Activated CD4-positive, alpha-beta T cell treated with anti-CD3 and anti-CD28 coated beads, Interleukin-2, amount 10 ng/mL, durations not matched to agents 24 days and 14 days (primary cell): ENCODE data around the gene LNX2. TPM values are rescaled to one million over a fixed set of nuclear protein-coding genes. Genes with fewer than 3 reads are reported as not detected.

Source experiments
- DNase-seq: peaks from one replicate; pipeline ENCODE4 v3.0.0; 2022
- H3K27ac Mint-ChIP-seq: one replicate; pipeline ENCODE4 v1.8.0; 2022; ENCODE audit warnings: mild to moderate bottlenecking, mixed read lengths
- H3K27me3 Mint-ChIP-seq: one replicate; pipeline ENCODE4 v1.8.0; 2022; ENCODE audit warnings: mixed read lengths
- H3K36me3 Mint-ChIP-seq: one replicate; pipeline ENCODE4 v1.8.0; 2022; ENCODE audit warnings: low read depth, mild to moderate bottlenecking, mixed read lengths
- H3K4me1 Mint-ChIP-seq: one replicate; pipeline ENCODE4 v1.8.0; 2021; ENCODE audit warnings: mixed read lengths
- H3K4me3 Mint-ChIP-seq: one replicate; pipeline ENCODE4 v1.8.0; 2022; ENCODE audit warnings: mild to moderate bottlenecking, moderate library complexity, mixed read lengths
- H3K9me3 Mint-ChIP-seq: one replicate; pipeline ENCODE4 v1.8.0; 2021; ENCODE audit warnings: mixed read lengths
- intact Hi-C: fragments of 100-400 bp; cut with micrococcal nuclease; formaldehyde crosslinking; loops from one replicate; pipeline ENCODE4 v1.15.1; 2023
- total RNA-seq: library from RNA; stranded (reverse); gene quantifications from 2 replicates; pipeline ENCODE4 v1.2.3, GENCODE V29; 2022

Gene LNX2
- total RNA-seq, 1 donor from 2014 or later = 4.1 TPM

DNA sequence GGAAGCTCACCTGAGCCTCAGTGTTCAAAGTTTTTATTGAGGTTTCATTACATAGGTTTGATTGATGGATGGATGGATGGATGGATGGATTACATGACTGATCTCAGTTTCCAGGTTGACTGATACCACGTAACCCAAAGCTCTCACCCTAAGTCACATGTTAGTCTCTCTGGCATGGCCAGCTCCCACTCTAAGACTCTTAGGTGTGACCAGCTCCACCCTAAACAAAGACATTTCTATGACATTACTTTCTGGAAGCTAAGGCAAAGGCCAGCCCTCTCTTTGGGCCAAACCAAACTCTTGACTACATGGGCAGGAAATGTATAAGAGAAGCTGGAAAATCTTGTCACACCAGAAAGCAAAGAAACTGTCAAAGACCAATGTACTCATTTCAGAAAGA is 30.0 kb upstream of the LNX2 start:
- Mint-ChIP-seq H3K9me3 (peaks cover 14% of the 10 kb centered on the region), H3K4me3 (no peak overlapping the region), H3K36me3 (peaks cover 57% of the 10 kb centered on the region), H3K4me1 (peaks cover 2% of the 10 kb centered on the region), H3K27ac (no peak overlapping the region), H3K27me3 (no peaks in the 10 kb centered on the region)
- intact Hi-C loops = no loop called here
- no peak for DNase-seq

- Mint-ChIP-seq H3K27me3 (no peaks in the 10 kb centered on the region), H3K4me1 (peaks cover 5% of the 10 kb centered on the region), H3K27ac (no peak overlapping the region), H3K9me3 (peaks cover 3% of the 10 kb centered on the region), H3K36me3 (peaks cover 37% of the 10 kb centered on the region), H3K4me3 (no peak overlapping the region)
- intact Hi-C loops = no loop called here
- DNase-seq = no peak
Measured at GRCh38 chr13:27644302-27644701, 24.0 kb upstream of the LNX2 start.

GRCh38 chr13:27643334-27644132 is 23.2 kb upstream of the LNX2 start:
- no peaks in the 10 kb centered on the region for H3K27me3 Mint-ChIP-seq
- intact Hi-C loops = no loop called here

DNA sequence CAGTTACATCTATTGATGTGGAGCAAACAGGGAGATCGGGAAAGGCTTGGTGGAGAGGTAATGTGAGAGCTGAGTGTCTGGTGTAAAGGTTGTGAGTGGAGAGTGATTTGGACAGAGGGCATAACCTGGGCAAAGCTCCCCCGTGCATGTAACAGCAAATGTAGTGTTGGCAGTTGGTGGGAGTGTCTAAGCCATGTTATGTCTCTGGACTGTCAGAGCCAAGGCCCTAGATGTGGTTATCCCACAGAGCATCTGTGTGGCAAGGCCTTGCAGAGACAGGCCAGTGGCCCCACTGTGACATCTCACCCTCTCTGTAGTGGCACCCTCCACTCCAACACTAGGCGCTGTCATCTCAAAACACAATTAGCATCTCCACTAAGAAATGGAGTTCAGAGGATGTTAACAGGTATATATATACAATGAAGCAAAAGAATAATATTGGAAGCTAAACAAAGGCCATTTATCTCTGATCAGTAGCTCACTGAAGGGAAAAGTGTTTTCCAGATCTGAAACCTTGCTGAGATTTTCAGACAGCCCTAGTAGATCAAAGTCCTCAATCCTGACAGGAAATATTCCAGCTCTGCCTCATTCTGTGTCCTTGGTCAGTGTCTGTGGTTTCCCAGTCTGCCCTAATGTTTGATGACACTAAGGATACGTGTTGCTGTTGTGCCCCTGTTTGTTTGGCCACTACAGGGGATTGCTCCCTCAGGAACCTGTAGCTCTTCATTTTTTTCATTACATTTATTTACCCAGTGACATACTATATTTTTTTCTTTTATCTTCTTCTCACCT is 21.6 kb upstream of the LNX2 start:
- intact Hi-C loops = no loop called here
- H3K27ac Mint-ChIP-seq = no peak overlapping the region
- H3K27me3 Mint-ChIP-seq = no peaks in the 10 kb centered on the region

More at GRCh38 chr13:27643334-27644132, 23.2 kb upstream of the LNX2 start:
- Mint-ChIP-seq H3K4me1 (peaks cover 8% of the 10 kb centered on the region), H3K4me3 (no peak overlapping the region), H3K27ac (no peak overlapping the region), H3K9me3 (peaks cover 3% of the 10 kb centered on the region), H3K36me3 (peaks cover 30% of the 10 kb centered on the region)
- DNase-seq = no peak

GRCh38 chr13:27639186-27639585 is 18.9 kb upstream of the LNX2 start:
- Mint-ChIP-seq H3K27ac (peak overlapping the region; percentile 12), H3K27me3 (no peaks in the 10 kb centered on the region), H3K36me3 (peaks cover 10% of the 10 kb centered on the region), H3K9me3 (no peaks in the 10 kb centered on the region), H3K4me1 (peaks cover 23% of the 10 kb centered on the region), H3K4me3 (no peak overlapping the region)
- DNase-seq = no peak
- intact Hi-C loops = no loop called here

More for the DNA sequence above, 21.6 kb upstream of the LNX2 start:
- Mint-ChIP-seq H3K4me3 (no peak overlapping the region), H3K36me3 (peaks cover 23% of the 10 kb centered on the region), H3K4me1 (peaks cover 18% of the 10 kb centered on the region), H3K9me3 (peaks cover 3% of the 10 kb centered on the region)
- peak; percentile 50 for DNase-seq

DNA sequence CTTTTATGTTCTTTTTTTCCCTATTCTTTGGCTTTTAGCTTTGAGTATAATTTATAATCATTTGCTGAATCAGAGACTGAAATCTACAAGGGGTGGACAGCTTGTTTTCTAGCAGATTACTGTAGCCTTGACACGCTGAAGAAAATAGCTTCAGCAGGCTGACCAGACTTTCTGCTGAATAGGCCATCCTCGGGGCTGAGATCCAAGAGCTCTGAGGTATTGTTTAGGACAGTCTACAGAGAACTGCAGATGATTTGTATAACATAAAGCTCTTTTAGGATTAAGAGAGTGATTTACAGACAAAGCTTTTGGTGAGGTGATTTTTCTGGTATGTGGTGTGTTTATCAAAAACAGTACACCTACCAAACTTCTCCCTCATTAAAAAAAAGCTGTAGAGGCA is 18.2 kb upstream of the LNX2 start:
- H3K4me3 Mint-ChIP-seq = no peak overlapping the region
- H3K27me3 Mint-ChIP-seq = no peaks in the 10 kb centered on the region
- no peaks in the 10 kb centered on the region for H3K9me3 Mint-ChIP-seq
- H3K27ac Mint-ChIP-seq = no peak overlapping the region
- H3K36me3 Mint-ChIP-seq = peaks cover 10% of the 10 kb centered on the region
- intact Hi-C loops = no loop called here
- DNase-seq = peak; percentile 11
- peaks cover 26% of the 10 kb centered on the region for H3K4me1 Mint-ChIP-seq

DNA sequence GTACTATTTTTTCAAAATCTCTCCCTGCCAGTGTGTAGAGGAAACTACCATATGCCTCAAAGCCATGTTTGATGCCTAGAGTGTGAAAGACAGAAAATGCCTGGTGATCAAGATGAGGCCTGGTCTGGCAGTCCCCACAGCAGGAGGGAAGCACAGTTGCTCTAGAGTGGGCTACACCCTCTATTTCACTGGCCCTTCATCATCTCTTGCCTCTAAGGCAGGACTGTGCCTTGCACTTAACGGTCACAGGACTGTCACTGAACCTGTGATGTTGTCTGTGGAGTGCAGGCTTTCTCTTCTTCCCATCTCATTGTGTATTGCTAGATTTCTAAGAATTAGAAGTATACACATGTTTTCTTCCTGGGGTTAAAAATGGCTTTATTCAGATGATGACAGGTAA is 17.7 kb upstream of the LNX2 start:
- Mint-ChIP-seq H3K27me3 (no peaks in the 10 kb centered on the region), H3K36me3 (peaks cover 12% of the 10 kb centered on the region), H3K9me3 (no peaks in the 10 kb centered on the region), H3K27ac (no peak overlapping the region), H3K4me3 (no peak overlapping the region), H3K4me1 (peaks cover 26% of the 10 kb centered on the region)
- DNase-seq = peak; percentile 44
- intact Hi-C loops = no loop called here

- Mint-ChIP-seq H3K27ac (no peak overlapping the region), H3K4me1 (peaks cover 24% of the 10 kb centered on the region), H3K9me3 (no peaks in the 10 kb centered on the region), H3K36me3 (peaks cover 19% of the 10 kb centered on the region), H3K4me3 (no peak overlapping the region), H3K27me3 (no peaks in the 10 kb centered on the region)
- intact Hi-C loops = no loop called here
- DNase-seq = peak; percentile 47
Measured at GRCh38 chr13:27637289-27637626, 16.9 kb upstream of the LNX2 start.

DNA sequence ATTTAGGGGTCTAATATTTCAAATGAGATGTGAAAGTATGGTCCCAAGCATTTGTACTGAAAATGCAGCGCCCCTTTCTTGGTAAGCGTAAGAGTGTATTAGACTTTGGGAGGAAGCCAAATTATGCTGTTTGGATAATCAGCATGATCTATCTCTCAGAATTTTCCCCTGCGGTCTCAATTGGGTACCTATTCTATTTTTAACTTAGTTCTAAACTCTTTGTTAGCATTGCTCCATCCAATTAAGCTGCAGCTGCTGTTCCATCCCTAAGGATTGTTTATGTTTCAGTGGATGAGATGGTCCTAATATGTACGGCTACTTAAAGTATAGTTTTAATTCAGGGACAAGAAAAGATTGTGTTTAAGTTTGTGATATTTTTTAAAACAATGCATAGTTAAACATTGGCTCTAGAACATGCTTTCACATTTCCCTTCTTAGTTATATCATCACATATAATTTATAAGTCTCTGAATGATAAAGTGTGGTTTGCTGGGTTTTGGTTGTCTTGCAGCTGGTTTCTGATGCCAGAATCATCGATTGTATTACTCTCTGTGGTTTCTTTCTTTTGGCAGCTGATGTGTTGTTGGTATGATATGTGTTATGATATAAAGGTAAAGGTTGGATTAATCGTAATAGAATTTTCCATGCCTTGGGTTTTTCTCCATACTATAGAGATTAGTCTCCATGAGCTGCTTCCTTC is 16.4 kb upstream of the LNX2 start:
- H3K4me1 Mint-ChIP-seq = peaks cover 28% of the 10 kb centered on the region
- H3K27me3 Mint-ChIP-seq = no peaks in the 10 kb centered on the region
- H3K4me3 Mint-ChIP-seq = no peak overlapping the region
- DNase-seq = no peak
- intact Hi-C loops = no loop called here
- no peaks in the 10 kb centered on the region for H3K9me3 Mint-ChIP-seq
- H3K27ac Mint-ChIP-seq = no peak overlapping the region
- peaks cover 22% of the 10 kb centered on the region for H3K36me3 Mint-ChIP-seq

DNA sequence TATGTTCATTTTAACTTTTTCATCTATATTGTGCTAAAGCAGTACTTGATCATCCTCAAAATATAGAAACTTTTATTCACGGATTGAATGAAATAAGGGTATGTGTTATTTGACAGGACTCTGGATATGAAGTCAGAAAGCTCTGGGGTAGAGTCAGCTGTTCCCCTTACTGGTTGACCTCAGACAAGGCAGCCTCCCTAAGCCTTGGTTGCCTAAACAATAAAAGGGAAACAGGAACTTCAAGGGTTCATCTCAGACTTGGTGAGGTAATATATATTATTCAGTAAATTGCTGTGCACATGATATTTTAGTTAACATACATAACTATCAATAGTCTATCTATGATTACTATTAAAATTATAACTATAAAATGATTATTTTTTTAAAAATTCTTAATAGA is 14.9 kb upstream of the LNX2 start:
- Mint-ChIP-seq H3K9me3 (no peaks in the 10 kb centered on the region), H3K27me3 (no peaks in the 10 kb centered on the region), H3K4me3 (no peak overlapping the region), H3K4me1 (peaks cover 39% of the 10 kb centered on the region), H3K27ac (no peak overlapping the region), H3K36me3 (peaks cover 28% of the 10 kb centered on the region)
- peak; percentile 20 for DNase-seq
- intact Hi-C loops = no loop called here

DNA sequence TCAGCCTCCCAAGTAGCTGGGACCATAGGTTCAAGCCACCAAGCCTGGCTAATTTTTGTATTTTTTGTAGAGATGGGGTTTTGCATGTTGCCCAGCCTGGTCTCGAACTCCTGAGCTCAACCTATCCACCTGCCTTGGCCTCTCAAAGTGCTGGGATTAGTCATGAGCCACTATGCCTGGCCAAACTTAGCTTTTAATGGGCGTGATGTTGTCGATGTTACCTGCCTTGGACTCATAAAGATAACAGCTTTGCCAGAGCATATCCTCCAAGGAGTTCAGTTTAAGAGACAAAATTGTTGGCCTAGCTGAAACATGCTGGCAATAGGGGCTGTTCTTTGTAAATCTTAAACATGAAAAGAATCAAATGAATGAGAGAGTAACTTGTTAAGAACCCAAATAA is 14.5 kb upstream of the LNX2 start:
- Mint-ChIP-seq H3K36me3 (peaks cover 30% of the 10 kb centered on the region), H3K9me3 (no peaks in the 10 kb centered on the region), H3K27ac (no peak overlapping the region), H3K27me3 (no peaks in the 10 kb centered on the region), H3K4me3 (no peak overlapping the region), H3K4me1 (peaks cover 38% of the 10 kb centered on the region)
- no peak for DNase-seq
- intact Hi-C loops = no loop called here

- Mint-ChIP-seq H3K36me3 (peaks cover 28% of the 10 kb centered on the region), H3K27ac (no peak overlapping the region), H3K4me3 (no peak overlapping the region), H3K27me3 (no peaks in the 10 kb centered on the region), H3K9me3 (no peaks in the 10 kb centered on the region), H3K4me1 (peaks cover 38% of the 10 kb centered on the region)
- no peak for DNase-seq
- intact Hi-C loops = no loop called here
Measured at GRCh38 chr13:27634231-27634630, 13.9 kb upstream of the LNX2 start.

- Mint-ChIP-seq H3K4me3 (no peak overlapping the region), H3K9me3 (no peaks in the 10 kb centered on the region), H3K4me1 (peaks cover 34% of the 10 kb centered on the region), H3K27me3 (no peaks in the 10 kb centered on the region), H3K27ac (no peak overlapping the region), H3K36me3 (peaks cover 35% of the 10 kb centered on the region)
- intact Hi-C loops = no loop called here
- no peak for DNase-seq
Measured at GRCh38 chr13:27632648-27633047, 12.3 kb upstream of the LNX2 start.

GRCh38 chr13:27632214-27632613 is 11.9 kb upstream of the LNX2 start:
- H3K4me1 Mint-ChIP-seq = peaks cover 38% of the 10 kb centered on the region
- peaks cover 38% of the 10 kb centered on the region for H3K36me3 Mint-ChIP-seq
- intact Hi-C loops = no loop called here
- no peak overlapping the region for H3K27ac Mint-ChIP-seq
- H3K9me3 Mint-ChIP-seq = no peaks in the 10 kb centered on the region
- H3K4me3 Mint-ChIP-seq = no peak overlapping the region
- no peaks in the 10 kb centered on the region for H3K27me3 Mint-ChIP-seq
- DNase-seq = no peak
